ENCODE data around the gene PRKCD. TPM values are rescaled to one million over a fixed set of nuclear protein-coding genes. Genes with fewer than 3 reads are reported as not detected.
A peak's percentile ranks its signal among the peaks of the same experiment; 100 is the strongest.

PRKCD gene
- polyA plus RNA-seq, 3 donors: 123 to 329 (median 158) TPM

- Mint-ChIP-seq H3K4me3 (no peak overlapping the region), H3K27me3 (ENCODE audit: low read depth in 3 of 3) (peaks cover 1 to 3% (median 3%) of the 10 kb centered on the region in 3 donors), H3K27ac (peak overlapping the region in 1 of 7 donors; percentile 20), H3K9me3 (no peaks in the 10 kb centered on the region), H3K36me3 (peaks cover 12 to 13% of the 10 kb centered on the region in 2 donors), H3K4me1 (peaks cover 29% of the 10 kb centered on the region)
- TF ChIP-seq CTCF (IDR thresholded peaks at IDR 0.05): no peak
- no peak for DNase-seq
- Histone ChIP-seq H3K27me3 (ENCODE audit: control insufficient read depth in 2 of 2, insufficient read depth in 2 of 2, low read length in 2 of 2) (no peaks in the 10 kb centered on the region), H2AFZ (ENCODE audit: insufficient read depth, low read depth, low read length, poor library complexity, severe bottlenecking) (no peak overlapping the region), H3K36me3 (replicated peaks in 1 of 2; ENCODE audit: control insufficient read depth in 1 of 2, insufficient read depth in 2 of 2, low read length in 2 of 2) (peaks cover 10 to 28% of the 10 kb centered on the region in 2 donors), H3K9ac (ENCODE audit: insufficient read depth, low read length, poor library complexity, severe bottlenecking) (no peak overlapping the region), H3K9me3 (replicated peaks in 1 of 2; ENCODE audit: control insufficient read depth in 1 of 2, insufficient read depth in 1 of 2, low read length in 2 of 2) (no peaks in the 10 kb centered on the region), H3K4me2 (replicated peaks; ENCODE audit: extremely low read depth, low read length, poor library complexity, severe bottlenecking) (no peak overlapping the region), H3K79me2 (ENCODE audit: insufficient read depth, low read length) (no peaks in the 10 kb centered on the region), H3K27ac (ENCODE audit: low read depth in 1 of 2, low read length in 2 of 2) (no peak overlapping the region), H3K4me3 (replicated peaks in 1 of 3; ENCODE audit: low read depth in 2 of 3, low read length in 3 of 3) (no peak overlapping the region), H3K4me1 (ENCODE audit: control insufficient read depth in 1 of 2, insufficient read depth in 2 of 2, low read length in 2 of 2) (peaks cover 18 to 27% of the 10 kb centered on the region in 2 donors), H4K20me1 (ENCODE audit: insufficient read depth, low read length) (peaks cover 33% of the 10 kb centered on the region)
- intact Hi-C loops (cut with micrococcal nuclease): loop anchor here (5.0 kb wide), 2 partner anchors 66 to 86 kb away; partner anchors contain the start of gene RFT1 (in 2 of the 2)
- 98% methylated on average over 8 of the region's 10 CpGs for WGBS (ENCODE audit: insufficient coverage)
Measured at GRCh38 chr3:53198256-53198977, 37.4 kb downstream of the PRKCD start.

GRCh38 chr3:53198996-53199395, 38.0 kb downstream of the PRKCD start:
- WGBS (ENCODE audit: insufficient coverage): 97% methylated on average over 4 of the region's 7 CpGs
- H2AFZ ChIP-seq (ENCODE audit: insufficient read depth, low read depth, low read length, poor library complexity, severe bottlenecking): no peak overlapping the region
- no peak overlapping the region for H3K27ac ChIP-seq (ENCODE audit: low read depth in 1 of 2, low read length in 2 of 2)
- H3K9ac ChIP-seq (ENCODE audit: insufficient read depth, low read length, poor library complexity, severe bottlenecking): no peak overlapping the region
- H3K9me3 ChIP-seq (replicated peaks in 1 of 2; ENCODE audit: control insufficient read depth in 1 of 2, insufficient read depth in 1 of 2, low read length in 2 of 2): no peaks in the 10 kb centered on the region
- no peaks in the 10 kb centered on the region for H3K79me2 ChIP-seq (ENCODE audit: insufficient read depth, low read length)
- Mint-ChIP-seq H3K4me3 (no peak overlapping the region), H3K9me3 (no peaks in the 10 kb centered on the region), H3K4me1 (peaks cover 28% of the 10 kb centered on the region), H3K27ac (no peak overlapping the region), H3K27me3 (ENCODE audit: low read depth in 3 of 3) (peaks cover 1 to 3% (median 3%) of the 10 kb centered on the region in 3 donors), H3K36me3 (peaks cover 6 to 9% of the 10 kb centered on the region in 2 donors)
- no peak overlapping the region for H3K4me3 ChIP-seq (replicated peaks in 1 of 3; ENCODE audit: low read depth in 2 of 3, low read length in 3 of 3)
- no peaks in the 10 kb centered on the region for H3K27me3 ChIP-seq (ENCODE audit: control insufficient read depth in 2 of 2, insufficient read depth in 2 of 2, low read length in 2 of 2)
- peaks cover 18 to 27% of the 10 kb centered on the region in 2 donors for H3K4me1 ChIP-seq (ENCODE audit: control insufficient read depth in 1 of 2, insufficient read depth in 2 of 2, low read length in 2 of 2)
- intact Hi-C loops (cut with micrococcal nuclease): loop anchor here (5.0 kb wide), 2 partner anchors 67 to 87 kb away; partner anchors contain the start of gene RFT1 (in 2 of the 2)
- TF ChIP-seq CTCF (IDR thresholded peaks at IDR 0.05): no peak
- DNase-seq: no peak
- H4K20me1 ChIP-seq (ENCODE audit: insufficient read depth, low read length): peaks cover 27% of the 10 kb centered on the region
- H3K4me2 ChIP-seq (replicated peaks; ENCODE audit: extremely low read depth, low read length, poor library complexity, severe bottlenecking): no peak overlapping the region
- peaks cover 4 to 22% of the 10 kb centered on the region in 2 donors for H3K36me3 ChIP-seq (replicated peaks in 1 of 2; ENCODE audit: control insufficient read depth in 1 of 2, insufficient read depth in 2 of 2, low read length in 2 of 2)
